A549 treated with Mapracorat at 1 μM for 4 hours (cell line): ENCODE data around the gene PLOD1. TPM values are rescaled to one million over a fixed set of nuclear protein-coding genes. Genes with fewer than 3 reads are reported as not detected.

Source experiments
- total RNA-seq: library from RNA; stranded (reverse); fragments of 200-300 nt; extraction: Qiagen RNA extraction; gene quantifications from 5 replicates; pipeline ENCODE4 v1.2.3, GENCODE V29; 2022

Gene PLOD1
- total RNA-seq, result 71.8 to 86.3 TPM (median 84.5 TPM) in 5 replicates

DNA sequence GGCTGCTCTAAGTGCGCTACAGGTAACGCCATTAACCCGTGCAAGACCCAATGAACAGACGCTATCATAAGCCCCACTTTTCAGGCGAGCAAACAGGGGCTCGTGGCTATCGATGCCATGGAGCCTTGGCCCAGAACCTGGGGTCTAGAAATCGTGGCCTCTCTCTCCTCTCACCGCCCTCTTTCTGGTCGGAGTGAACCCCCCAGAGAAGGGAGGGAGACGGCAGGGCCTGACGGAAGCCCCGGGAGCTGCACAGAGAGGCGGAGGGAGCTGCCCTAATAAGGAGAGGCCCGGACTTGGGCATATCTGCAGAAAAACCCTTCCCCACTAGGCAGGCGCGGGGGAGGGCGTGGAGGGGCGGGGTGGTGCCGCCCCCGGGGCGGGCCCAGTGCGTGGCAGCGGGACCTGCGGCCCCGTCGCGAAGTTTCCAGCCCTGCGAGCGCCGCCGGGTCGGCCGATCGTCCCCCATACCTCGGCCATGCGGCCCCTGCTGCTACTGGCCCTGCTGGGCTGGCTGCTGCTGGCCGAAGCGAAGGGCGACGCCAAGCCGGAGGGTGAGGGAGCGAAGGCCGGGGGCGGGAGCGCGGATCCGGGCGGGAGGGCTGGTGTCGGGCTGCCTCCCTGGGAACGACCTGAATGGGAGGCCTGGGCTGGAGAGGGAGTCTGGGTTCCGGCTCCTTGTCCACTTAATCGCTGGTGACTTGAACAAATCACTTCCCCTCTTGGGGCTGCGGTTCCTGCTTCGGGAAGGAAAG, at the start of gene PLOD1:
Gene PLOD1 (plus strand): TSS at position 416 of the 755 bp plus-strand sequence. CDS start 63 bp downstream, at position 479.

DNA sequence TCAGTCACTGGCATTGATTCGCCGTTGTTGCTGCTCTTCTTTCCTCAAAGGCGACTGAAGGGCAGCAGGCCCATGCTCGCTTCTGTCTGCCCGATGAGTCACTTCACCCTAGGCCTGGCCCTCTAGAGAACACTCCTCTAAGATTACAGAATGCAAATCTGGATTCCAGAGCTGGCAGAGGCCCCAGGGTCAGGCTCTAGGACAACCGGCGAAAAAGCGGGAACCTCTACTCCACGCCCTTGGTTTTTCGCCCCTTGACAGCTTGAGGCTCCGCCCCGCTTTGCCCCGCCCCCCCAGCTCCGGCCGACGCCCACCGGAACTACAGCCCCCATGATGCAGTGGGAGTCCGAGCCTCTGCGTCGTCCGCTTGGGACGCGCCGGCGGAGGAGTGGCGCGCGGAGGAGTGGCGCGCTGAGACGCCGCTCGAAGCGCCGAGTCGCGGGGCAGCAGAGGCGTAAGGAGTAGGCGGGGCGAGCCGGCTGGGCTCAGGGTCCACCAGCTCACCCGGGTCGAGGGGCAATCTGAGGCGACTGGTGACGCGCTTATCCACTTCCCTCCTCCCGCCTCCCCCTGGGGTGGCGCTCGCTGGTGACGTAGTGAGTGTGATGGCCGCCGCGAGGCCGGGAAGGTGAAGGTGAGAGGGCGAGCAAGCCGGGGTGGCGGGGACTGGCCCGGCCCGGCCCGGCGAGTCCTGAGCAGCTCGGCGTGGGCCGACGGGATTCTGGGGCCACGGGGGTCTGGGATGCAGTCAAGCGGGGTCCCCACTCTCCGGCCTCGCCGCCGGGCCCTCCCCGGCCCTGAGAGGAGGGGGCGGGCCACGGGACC, 45.5 kb downstream of the PLOD1 start, which contains the start of gene MFN2:
Gene MFN2 (plus strand): TSS at position 594 of the 825 bp plus-strand sequence. CDS start 8,725 bp downstream, outside the sequence.

Other genes starting within 250 kb of the PLOD1 start
- 0.03 to 0.07 TPM (median 0.06 TPM) in 5 replicates for gene DRAXIN, start 243.0 kb upstream of the PLOD1 start, total RNA-seq
- gene AGTRAP, start 198.6 kb upstream of the PLOD1 start, total RNA-seq, result 78.1 to 105 TPM (median 96.0 TPM) in 5 replicates
- gene C1orf167, start 172.5 kb upstream of the PLOD1 start, total RNA-seq, result not detected in 5 replicates
- 3.1 to 5.1 TPM (median 4.5 TPM) in 5 replicates for gene MTHFR, start 128.8 kb upstream of the PLOD1 start, total RNA-seq
- 4.7 to 6.1 TPM (median 5.9 TPM) in 5 replicates for gene CLCN6, start 128.5 kb upstream of the PLOD1 start, total RNA-seq
- gene NPPA, start 86.9 kb upstream of the PLOD1 start, total RNA-seq, result not detected in 5 replicates
- 0.22 TPM in 1 of 5 replicates, not detected in the others for gene NPPB, start 75.8 kb upstream of the PLOD1 start, total RNA-seq
- 27.9 to 47.3 TPM (median 45.4 TPM) in 5 replicates for gene KIAA2013, start 8.3 kb upstream of the PLOD1 start, total RNA-seq
- gene MFN2, start 45.7 kb downstream of the PLOD1 start, total RNA-seq, result 28.9 to 34.7 TPM (median 33.2 TPM) in 5 replicates
- gene MIIP, start 84.8 kb downstream of the PLOD1 start, total RNA-seq, result 11.0 to 17.0 TPM (median 14.4 TPM) in 5 replicates
- 0.09 to 0.16 TPM (median 0.13 TPM) in 5 replicates for gene TNFRSF8, start 128.6 kb downstream of the PLOD1 start, total RNA-seq
- 0.35 to 0.78 TPM (median 0.48 TPM) in 5 replicates for gene TNFRSF1B, start 232.3 kb downstream of the PLOD1 start, total RNA-seq